ENCODE measurements around the gene NDUFS3.

GRCh38 chr11:47606731-47607130, 27.9 kb downstream of the NDUFS3 start:
- no peak for TF ChIP-seq CTCF (IDR thresholded peaks at IDR 0.05; ENCODE audit: low read depth, low read length)
- TF ChIP-seq EZH2phosphoT487 (IDR thresholded peaks at IDR 0.05; ENCODE audit: low read depth): no peak
